Dermis blood vessel endothelial cell (primary cell): Measurements from ENCODE around the gene ABLIM3. TPM values are rescaled to one million over a fixed set of nuclear protein-coding genes. Genes with fewer than 3 reads are reported as not detected.
A peak's percentile ranks its signal among the peaks of the same experiment; 100 is the strongest.

ENCODE experiments used
- DNase-seq: peaks from one replicate; pipeline ENCODE4 v3.0.0; 2010
- total RNA-seq: library from RNA; depleted of rRNA; stranded (reverse); fragments of >200 nt; gene quantifications from 2 replicates; pipeline ENCODE4 v1.2.3, GENCODE V29; 2014

ABLIM3 gene
- total RNA-seq, 1 donor from 2014 or later = 29.8 TPM

GRCh38 chr5:149195337-149195887, 54.1 kb downstream of the ABLIM3 start:
- DNase-seq = peak; percentile 77

- DNase-seq = no peak
Observed at GRCh38 chr5:149195962-149196361, 54.7 kb downstream of the ABLIM3 start.

- no peak for DNase-seq
Observed at GRCh38 chr5:149198148-149198547, 56.9 kb downstream of the ABLIM3 start.

- DNase-seq = peak; percentile 90
Observed at GRCh38 chr5:149200355-149200754, 59.1 kb downstream of the ABLIM3 start.

- no peak for DNase-seq
Observed at GRCh38 chr5:149201121-149201637, 59.9 kb downstream of the ABLIM3 start.

GRCh38 chr5:149202910-149203451, 61.7 kb downstream of the ABLIM3 start:
- no peak for DNase-seq

- DNase-seq = no peak
Observed at GRCh38 chr5:149203921-149204441, 62.7 kb downstream of the ABLIM3 start.

GRCh38 chr5:149205625-149206523, 64.6 kb downstream of the ABLIM3 start:
- DNase-seq = no peak

- no peak for DNase-seq
Observed at GRCh38 chr5:149206524-149207141, 65.3 kb downstream of the ABLIM3 start.

- no peak for DNase-seq
Observed at GRCh38 chr5:149207831-149208230, 66.5 kb downstream of the ABLIM3 start.

GRCh38 chr5:149210225-149210624, 68.9 kb downstream of the ABLIM3 start:
- peak; percentile 78 for DNase-seq

GRCh38 chr5:149210968-149211490, 69.7 kb downstream of the ABLIM3 start:
- DNase-seq = no peak

- no peak for DNase-seq
Observed at GRCh38 chr5:149211566-149211965, 70.3 kb downstream of the ABLIM3 start.

GRCh38 chr5:149212198-149212951, 71.1 kb downstream of the ABLIM3 start:
- DNase-seq = peak; percentile 89

GRCh38 chr5:149213264-149213880, 72.1 kb downstream of the ABLIM3 start:
- no peak for DNase-seq

- peak; percentile 63 for DNase-seq
Observed at GRCh38 chr5:149215478-149216090, 74.3 kb downstream of the ABLIM3 start.

- DNase-seq = no peak
Observed at GRCh38 chr5:149216496-149216895, 75.2 kb downstream of the ABLIM3 start.

- DNase-seq = no peak
Observed at GRCh38 chr5:149217096-149217802, 76.0 kb downstream of the ABLIM3 start.

- DNase-seq = no peak
Observed at GRCh38 chr5:149217803-149218155, 76.5 kb downstream of the ABLIM3 start.

- DNase-seq = no peak
Observed at GRCh38 chr5:149219584-149219983, 78.3 kb downstream of the ABLIM3 start.
